NCI-H2171 treated with DMSO at 0.1 percent for 48 hours (cell line): ENCODE results near the gene PRRX1.

Experiments
- DNase-seq: peaks from one replicate; lab custom pipeline; 2025; lab: John Stamatoyannopoulos, UW

PRRX1 gene

GRCh38 chr1:170770254-170770653, 106.3 kb downstream of the PRRX1 start:
- DNase-seq = no peak

GRCh38 chr1:170776252-170776651, 112.3 kb downstream of the PRRX1 start:
- DNase-seq = no peak

- DNase-seq = no peak
These were observed 112.8 kb downstream of the PRRX1 start for GRCh38 chr1:170776777-170777176.
